HG02678 (cell line): ENCODE measurements around the gene DHRS7B.
"Not testable (repeated sequence)": the region's sequence is repeated elsewhere in the genome, so short reads cannot be mapped to it uniquely, and the experiment has no call there.

ENCODE experiments used
- ATAC-seq: cut with Tn5 transposase; IDR thresholded peaks from one replicate; pipeline ENCODE4 v1.9.1; 2021; ENCODE audit warnings: mild to moderate bottlenecking, moderate library complexity; ENCODE audit not compliant: unreplicated experiment

The DHRS7B gene, protein sequence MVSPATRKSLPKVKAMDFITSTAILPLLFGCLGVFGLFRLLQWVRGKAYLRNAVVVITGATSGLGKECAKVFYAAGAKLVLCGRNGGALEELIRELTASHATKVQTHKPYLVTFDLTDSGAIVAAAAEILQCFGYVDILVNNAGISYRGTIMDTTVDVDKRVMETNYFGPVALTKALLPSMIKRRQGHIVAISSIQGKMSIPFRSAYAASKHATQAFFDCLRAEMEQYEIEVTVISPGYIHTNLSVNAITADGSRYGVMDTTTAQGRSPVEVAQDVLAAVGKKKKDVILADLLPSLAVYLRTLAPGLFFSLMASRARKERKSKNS

DNA sequence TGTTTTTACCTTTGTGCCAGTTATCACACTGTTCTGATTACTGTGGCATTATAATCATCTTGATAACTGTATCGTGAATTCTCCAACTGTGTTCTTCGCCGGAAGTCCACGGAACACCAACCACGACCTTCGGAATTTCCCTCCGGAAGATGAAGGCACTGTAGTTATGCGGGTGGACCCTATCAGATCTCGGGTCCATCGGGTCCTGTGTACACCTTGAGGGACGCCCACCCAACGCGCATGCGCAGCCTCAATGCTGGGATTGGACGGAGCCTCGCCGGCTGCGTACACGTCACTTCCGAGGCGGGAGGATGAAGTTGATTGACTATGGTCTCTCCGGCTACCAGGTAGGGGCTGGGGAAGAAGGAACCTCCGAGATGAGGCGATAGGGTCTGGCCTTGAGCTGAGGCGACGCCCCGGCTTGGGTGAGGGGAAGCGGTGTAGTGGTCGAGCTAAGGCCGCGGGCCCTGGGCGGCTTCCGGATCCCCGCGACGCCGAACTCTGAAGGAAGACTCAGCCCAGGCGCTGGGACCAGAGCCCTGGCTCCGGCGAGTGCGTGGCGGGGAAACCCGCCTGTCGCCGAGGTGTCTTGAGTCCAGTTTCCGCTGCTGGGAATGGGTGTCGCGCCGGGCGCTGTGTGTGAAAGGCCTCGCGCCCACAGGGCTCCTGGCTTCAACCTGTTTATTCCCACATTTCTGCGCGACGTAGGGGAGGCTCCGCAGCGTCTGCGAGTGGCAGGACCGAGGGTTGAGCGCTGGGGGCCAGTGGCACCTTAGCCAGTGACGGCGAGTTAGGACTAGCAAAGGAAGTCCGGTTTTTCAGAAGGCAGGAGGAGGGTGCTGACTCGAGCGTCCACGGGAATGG, at the start of gene DHRS7B:
Gene DHRS7B, plus strand, starts transcription at position 320 of the 864 bp plus-strand sequence. Its CDS starts 8 bp downstream, at position 328.
- ATAC-seq, result peak; percentile 92

DNA sequence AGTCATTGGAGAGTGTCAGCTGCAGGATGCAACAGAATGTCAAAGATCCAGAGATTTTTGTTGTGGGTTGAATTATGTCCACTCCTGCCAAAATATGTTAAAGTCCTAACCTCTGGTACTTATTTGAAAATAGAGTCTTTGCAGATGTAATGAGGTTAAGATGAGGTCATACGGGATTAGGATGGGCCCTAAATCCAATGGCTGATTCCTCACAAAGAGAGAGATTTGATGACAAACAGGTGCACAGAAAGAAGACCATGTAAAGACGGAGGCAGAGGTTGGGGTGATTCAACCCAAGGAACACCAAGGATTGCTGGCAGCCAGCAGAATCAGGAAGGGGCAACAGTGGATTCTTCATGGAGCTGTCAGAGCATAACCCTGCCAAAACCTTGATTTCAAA, 49.5 kb upstream of the DHRS7B start:
- ATAC-seq, result no peak

DNA sequence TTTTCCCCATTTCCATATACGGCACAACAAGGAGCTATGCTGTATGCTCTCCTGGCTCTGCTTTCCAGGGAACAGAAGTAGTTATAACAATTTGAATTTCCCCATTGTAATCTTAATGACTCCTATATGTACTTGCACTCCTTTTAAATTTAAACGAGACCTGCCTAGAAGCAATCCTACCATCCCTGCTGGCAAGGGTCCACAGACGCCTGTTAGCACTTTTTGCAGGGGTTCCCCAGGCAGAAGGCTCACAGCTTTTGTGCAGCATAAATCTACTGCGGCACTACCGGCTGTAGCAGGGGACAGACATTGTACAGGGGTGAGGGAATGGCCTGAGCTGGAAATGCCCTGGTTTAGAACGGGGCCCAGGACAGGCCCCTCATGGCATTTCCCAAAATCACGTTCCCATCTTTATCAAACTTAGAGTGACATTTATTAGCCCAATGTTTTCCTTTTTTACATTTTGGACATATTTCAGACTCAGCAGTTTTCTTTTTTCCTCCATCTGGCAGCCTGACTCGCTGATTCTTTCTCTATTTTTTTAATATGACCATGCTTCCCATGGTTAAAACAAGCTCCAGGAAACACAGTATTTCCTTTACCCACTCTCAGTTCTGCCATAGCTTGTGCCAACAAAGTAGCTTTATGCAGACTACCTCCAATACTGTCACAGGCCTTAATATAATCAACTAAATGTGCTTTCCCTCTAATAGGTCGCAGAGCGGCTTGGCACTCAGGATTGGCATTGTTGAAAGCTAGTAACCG, 48.6 kb upstream of the DHRS7B start:
- ATAC-seq, result no peak

DNA sequence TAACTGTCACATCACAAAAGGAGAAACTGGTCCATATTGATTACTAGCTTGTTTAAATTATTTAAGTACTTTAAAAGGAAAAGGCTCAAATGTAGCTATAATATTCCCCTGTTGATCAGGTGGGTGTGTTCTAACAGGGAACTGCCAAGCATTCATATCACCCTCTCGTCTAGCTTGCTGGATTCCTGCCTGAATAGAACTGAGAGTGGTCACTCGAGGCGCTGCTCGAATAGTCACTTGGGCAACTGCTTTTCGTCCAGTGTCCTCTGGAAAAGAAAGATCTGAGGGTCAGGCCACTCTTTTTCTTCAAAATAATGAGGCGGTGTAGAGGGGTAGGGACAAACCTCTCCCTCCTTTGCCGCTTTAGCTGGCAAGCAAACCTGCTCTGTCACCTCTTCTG, 47.6 kb upstream of the DHRS7B start:
- ATAC-seq, result no peak

DNA sequence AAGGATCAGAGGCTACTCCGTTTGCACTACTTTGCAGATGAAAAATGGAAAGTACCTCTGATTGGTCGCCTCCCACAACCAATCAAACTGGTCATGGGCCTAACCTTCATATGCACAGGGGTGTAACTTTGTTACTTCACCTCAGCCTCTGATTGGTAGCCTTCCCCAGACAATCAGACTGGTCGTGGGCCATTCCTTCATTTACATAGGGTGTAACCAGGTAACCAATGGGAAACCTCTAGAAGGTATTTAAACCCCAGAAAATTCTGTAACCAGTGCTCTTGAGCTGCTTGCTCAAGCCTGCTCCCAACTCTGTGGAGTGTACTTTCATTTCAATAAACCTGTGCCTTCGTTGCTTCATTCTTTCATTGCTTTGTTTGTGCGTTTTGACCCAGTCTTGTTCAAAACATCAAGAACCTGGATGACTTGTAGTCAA, 44.7 kb upstream of the DHRS7B start:
- no peak for ATAC-seq

DNA sequence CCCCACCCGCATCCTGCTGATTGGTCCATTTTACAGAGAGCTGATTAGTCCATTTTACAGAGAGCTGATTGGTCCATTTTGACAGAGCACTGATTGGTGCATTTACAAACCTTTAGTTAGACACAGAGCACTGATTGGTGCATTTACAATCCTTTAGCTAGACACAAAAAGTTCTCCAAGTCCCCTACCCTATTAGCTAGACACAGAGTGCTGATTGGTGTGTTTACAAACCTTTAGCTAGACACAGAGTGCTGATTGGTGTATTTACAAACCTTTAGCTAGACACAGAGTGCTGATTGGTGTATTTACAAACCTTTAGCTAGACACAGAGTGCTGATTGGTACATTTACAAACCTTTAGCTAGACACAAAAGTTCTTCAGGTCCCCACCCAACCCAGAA, 41.5 kb upstream of the DHRS7B start:
- ATAC-seq, result not testable (repeated sequence)

DNA sequence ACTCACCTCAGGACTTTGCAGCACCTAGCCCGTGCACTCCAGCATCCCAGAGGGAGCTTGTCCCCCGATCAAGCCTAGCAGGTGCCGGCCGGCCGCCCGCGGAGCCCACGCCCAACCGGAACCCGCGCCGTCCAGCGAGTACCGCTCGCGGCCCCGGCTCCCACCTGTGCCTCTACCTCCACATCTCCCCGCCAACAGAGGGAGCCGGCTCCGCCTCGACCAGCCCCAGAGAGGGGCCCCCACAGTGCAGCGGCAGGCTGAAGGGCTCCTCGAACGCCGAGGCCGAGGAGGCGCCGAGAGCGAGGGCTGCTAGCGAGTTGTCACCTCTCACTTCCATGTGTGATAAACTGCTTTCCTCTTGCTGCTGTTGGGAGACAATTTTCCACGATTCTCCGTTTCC, 41.1 kb upstream of the DHRS7B start:
- no peak for ATAC-seq

DNA sequence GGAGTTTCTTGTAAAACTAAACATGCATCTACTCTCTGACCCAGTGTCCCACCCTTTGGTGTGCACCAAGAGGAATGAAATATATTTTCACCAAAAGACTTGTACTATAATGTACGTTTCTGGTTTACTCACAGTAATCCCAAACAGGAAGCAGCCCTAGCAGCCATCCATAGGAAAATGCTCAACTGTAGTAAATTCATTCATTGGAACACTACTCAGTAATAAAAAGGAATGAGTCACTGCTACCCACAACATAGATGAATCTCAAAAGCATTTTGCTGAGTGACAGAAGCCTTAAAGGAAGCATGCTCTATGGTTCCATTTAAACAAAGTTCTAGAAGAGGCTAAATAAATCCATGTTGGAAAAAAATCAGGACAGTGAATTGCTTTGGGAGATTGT, 37.6 kb upstream of the DHRS7B start:
- ATAC-seq, result no peak

DNA sequence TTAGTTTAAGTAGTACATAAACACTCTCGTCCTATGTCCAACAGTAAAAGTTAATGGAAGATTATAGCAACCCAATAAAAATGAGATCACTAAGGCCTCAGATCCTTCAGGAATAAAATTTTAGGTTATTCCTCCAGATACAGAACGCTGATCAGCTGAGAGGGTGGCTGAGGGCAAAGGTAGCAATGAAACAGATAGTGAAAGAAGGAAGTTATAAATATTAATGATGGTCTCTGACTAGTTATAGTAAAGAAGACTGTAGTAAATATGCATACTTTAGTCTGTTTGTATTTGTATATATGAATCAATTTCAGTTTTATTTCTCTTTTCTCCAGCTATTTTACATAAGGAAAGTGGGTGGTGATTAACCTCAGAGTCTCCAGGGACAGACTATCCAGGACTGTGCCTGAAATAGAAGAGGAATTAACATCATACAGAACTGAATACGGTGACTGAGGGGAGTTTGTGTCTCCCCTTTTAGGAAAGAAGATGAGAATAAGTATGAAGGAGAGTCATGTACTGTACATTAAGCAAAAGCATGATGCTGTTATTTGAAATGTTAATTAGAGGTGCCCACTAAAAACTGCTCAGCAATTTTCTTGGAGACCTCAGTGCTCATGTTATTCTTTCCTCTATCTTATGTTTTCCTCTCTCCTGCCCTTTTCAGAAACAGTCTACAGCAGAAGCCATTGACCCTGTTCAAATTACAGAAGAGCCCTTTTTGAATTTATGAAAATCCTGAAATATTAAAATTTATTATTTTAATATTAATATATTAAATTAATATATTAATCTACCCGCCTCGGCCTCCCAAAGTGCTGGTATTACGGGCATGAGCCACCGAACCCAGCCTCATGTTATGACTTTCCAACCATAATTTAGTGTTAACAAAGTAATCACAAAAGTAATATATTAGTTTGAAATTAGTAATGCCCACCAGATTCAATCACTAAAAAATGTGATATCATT, 36.5 kb upstream of the DHRS7B start:
- ATAC-seq, result peak; percentile 61

DNA sequence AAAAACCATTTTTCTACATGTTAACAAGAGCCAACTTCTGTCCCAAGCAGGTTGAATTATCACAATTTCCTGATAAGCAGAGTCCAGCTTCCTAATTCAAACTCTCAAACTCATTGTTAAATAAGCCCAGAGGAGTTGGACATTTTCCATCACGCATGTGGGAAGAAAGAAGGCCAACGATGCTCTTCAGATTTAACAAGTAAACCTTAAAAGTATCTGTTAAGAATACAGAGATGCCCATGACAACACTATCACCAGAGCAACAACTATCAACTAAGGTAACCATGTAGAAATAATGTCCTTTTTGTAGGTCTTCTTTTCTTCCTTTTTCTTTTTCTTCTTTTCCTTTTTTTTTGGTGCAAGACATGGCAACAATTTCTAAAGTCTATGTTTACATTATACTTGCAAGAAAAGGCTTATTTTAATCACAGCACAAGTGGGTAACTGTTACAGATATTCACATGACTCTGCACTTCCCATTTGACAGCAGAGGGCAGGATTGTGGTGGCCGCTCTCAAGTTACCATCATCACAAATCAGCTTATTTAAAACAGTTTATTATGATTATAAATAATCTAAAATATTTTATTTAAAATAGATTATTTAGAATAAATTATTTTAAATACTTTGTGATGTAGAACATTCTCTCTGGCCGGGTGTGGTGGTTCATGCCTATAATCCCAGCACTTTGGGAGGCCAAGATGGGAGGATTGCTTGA, 35.7 kb upstream of the DHRS7B start:
- no peak for ATAC-seq

DNA sequence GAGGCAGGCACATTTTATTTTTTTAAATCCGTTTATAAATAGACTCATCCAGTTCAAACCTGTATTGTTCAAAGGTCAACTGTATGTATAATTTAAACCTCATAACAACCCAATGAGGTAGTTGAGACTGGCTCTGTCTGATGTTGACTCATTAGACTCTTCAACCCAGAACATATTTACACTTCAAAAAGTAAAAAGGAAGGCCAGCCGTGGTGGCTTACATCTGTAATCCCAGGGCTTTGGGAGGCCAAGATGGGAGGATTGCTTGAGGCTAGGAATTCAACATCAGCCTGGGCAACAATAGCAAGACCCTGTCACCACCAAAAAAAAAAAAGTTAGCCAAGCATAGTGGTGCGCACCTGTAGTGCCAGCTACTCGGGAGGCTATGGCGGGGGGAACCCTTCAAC, 32.5 kb upstream of the DHRS7B start:
- no peak for ATAC-seq

DNA sequence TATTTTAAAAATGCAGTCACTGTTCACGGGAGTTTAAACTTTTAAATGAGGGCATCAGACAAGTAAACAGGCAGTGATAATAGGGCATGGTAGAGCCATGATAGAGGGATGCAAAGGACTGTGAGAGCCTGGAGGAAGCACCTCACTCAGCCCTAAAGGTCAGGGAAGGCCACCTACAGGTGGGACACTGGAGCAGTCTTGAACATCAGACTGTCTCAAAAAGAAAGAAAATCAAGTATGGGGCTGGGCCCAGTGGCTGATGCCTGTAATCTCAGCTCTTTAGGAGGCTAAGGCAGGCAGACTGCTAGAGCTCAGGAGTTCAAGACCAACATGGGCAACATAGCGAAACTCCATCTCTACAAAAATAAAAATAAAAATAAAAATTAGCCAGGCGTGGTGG, 31.0 kb upstream of the DHRS7B start:
- ATAC-seq, result no peak

DNA sequence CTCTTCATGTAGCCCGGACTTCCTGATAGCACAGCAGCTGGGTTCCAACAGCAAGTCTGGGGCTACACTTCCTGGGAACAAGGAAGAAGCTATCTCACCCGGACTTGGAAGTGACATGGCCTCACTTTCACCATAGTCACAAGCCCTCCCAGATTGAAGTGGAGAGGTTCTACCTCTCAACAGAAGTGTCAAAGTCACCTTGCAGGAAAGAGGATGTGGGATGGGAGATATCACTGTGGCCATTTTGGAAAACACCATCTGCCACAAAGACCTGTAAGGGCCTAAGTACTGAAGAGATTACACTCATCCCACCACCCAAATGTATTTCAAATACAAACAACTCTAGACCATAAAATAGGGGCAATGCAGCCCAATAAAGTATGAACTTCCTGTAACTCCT, 29.9 kb upstream of the DHRS7B start:
- ATAC-seq, result no peak

DNA sequence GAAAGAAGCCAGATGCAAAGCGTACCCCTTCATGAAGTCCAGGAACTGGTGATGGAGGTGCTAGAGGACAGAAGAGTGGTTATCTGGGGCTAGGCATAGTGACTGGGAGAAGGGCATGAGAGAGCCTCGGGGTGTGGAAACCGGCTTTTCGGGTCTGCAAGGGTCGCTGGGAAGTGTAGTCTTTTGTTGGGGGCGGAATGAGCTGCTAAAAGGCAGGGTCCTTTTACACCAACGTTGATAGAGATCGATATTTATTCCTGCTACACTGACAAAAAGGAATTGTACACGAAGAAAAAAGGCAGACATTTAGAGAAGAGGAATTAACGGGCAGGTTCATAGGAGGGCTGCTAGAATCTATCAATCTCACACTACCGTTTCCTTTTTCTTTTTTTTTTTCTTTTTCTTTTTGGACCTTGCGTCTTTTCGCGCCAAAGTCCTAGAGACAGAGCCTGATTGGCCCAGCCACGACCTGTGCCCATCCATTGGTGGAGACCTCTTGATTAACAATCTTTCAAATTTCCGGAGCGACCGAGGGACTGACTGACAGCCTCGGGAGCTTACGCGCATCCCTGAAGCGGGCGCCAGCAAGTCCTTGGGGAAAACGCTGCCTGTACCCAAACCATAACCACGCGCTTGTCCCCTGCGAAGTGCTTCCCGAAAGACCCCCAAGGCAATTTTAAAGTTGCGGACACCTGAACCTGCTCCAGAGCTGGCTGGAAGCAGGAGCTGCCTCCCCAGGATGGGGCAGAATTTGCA, 27.7 kb upstream of the DHRS7B start:
- peak; percentile 95 for ATAC-seq

DNA sequence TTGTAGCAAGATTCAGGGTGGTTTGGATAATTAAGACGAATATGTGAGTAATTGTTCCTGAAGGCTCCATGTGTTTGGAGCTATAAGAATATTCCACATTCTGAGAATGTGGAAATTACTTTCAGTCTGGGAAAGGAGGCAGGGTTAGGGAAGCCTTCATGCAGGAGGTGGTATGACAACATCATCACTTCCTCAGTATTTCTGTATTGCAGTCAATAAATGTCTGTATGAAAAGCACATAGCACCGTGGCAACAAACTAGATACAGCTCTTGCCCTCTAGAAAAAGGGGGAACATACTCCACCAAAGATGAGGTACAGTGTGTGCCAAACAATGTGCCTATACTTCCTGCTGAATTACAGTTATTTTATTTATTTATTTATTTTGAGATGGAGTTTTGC, 26.1 kb upstream of the DHRS7B start:
- no peak for ATAC-seq

DNA sequence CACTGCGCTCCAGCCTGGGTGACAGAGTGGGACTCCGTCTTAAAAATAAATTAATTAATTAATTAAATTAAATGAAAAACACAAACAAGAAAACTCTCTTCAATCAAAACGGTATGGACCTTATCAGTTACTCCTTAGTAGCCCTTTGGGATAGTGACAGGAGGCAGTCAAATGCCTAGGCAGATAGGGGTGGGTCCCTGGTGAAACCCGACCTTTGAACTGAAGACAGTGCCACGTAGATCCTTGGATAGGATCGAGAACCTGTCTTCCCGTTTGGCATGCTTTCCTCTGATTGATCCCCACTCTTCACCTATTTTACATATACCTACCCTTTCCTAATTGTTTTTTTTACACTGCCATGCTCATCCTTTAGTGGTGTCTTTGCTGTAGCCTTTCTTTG, 22.2 kb upstream of the DHRS7B start:
- ATAC-seq, result no peak

DNA sequence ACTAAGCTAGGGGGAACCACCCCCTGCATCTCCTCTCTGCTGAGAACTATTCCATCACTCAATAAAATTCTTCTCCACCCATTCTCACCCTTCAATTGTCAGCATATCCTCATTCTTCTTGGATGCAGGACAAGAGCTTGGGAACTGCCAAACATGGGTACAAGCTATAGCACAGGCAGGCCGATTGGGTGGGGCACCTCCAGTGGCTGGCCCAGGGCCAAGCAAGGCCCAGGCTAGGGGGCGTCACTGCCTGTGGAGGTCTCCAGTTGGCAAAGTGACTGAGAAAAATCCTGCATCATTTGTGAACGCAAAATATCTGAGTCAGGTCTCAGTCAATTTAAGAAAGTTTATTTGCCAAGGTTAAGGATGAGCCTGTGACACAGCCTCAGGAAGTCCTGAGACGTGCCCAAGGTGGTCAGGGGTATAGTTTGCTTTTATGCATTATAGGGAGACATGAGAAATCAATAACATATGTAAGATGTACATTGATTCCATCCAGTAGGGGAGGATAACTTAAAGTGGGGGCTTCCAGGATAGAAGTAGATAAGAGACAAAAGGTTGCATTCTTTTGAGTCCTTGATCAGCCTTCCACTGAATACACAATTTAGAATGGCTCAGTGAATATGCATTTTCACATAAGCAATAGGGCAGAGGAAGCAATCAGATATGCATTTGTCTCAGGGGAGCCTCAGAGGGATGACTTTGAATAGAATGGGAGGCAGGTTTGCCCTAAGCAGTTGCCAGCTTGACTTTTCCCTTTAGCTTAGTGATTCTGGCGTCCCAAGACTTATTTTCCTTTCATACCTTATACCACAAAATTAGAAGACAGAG, 21.5 kb upstream of the DHRS7B start:
- no peak for ATAC-seq

DNA sequence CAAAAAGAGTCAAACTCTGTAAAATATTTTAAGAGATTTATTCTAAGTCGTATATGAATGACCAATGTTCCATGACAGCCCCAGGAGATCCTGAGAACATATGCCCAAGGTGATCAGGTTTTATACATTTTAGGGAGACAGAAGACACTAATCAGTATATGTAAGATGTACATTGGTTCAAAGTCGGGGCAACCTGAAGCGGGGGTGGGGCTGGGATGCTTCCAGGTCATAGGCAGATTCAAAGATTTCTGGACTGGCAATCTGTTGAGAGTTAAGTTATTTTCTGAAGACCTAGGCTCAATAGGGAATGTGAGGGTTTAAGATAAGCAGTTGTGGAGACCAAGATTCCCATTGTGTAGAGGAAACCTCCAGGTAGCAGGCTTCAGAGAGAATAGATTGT, 20.4 kb upstream of the DHRS7B start:
- ATAC-seq, result no peak
